ENCODE measurements around the gene TCERG1L. TPM values are rescaled to one million over a fixed set of nuclear protein-coding genes. Genes with fewer than 3 reads are reported as not detected.

The TCERG1L gene
- total RNA-seq, 2 donors from 2014 or later = 0.12 TPM; not detected in 1

GRCh38 chr10:131062621-131063260, 248.8 kb downstream of the TCERG1L start:
- no peaks in the 10 kb centered on the region for H3K4me1 ChIP-seq
- no peaks in the 10 kb centered on the region for H3K36me3 ChIP-seq
- H3K9me3 ChIP-seq = no peaks in the 10 kb centered on the region
- no peak overlapping the region for H3K27ac ChIP-seq
- H3K27me3 ChIP-seq = no peaks in the 10 kb centered on the region
- no peak for TF ChIP-seq CTCF (IDR thresholded peaks at IDR 0.05)
- no peak overlapping the region for H3K4me3 ChIP-seq
- DNase-seq (ENCODE audit: low spot score) = no peak

GRCh38 chr10:131061216-131061615, 250.3 kb downstream of the TCERG1L start:
- no peak overlapping the region for H3K4me3 ChIP-seq
- no peaks in the 10 kb centered on the region for H3K27me3 ChIP-seq
- no peak for TF ChIP-seq CTCF (IDR thresholded peaks at IDR 0.05)
- no peak overlapping the region for H3K27ac ChIP-seq
- DNase-seq (ENCODE audit: low spot score) = no peak
- H3K36me3 ChIP-seq = no peaks in the 10 kb centered on the region
- no peaks in the 10 kb centered on the region for H3K4me1 ChIP-seq
- H3K9me3 ChIP-seq = no peaks in the 10 kb centered on the region

GRCh38 chr10:131059881-131060280, 251.6 kb downstream of the TCERG1L start:
- H3K27me3 ChIP-seq = no peaks in the 10 kb centered on the region
- H3K36me3 ChIP-seq = no peaks in the 10 kb centered on the region
- no peak overlapping the region for H3K4me3 ChIP-seq
- no peaks in the 10 kb centered on the region for H3K9me3 ChIP-seq
- H3K4me1 ChIP-seq = no peaks in the 10 kb centered on the region
- H3K27ac ChIP-seq = no peak overlapping the region
- no peak for TF ChIP-seq CTCF (IDR thresholded peaks at IDR 0.05)
- DNase-seq (ENCODE audit: low spot score) = no peak

- Histone ChIP-seq H3K9me3 (no peaks in the 10 kb centered on the region), H3K27ac (no peak overlapping the region), H3K36me3 (no peaks in the 10 kb centered on the region), H3K27me3 (no peaks in the 10 kb centered on the region), H3K4me1 (no peaks in the 10 kb centered on the region), H3K4me3 (no peak overlapping the region)
- no peak for TF ChIP-seq CTCF (IDR thresholded peaks at IDR 0.05)
- no peak for DNase-seq (ENCODE audit: low spot score)
Observed at GRCh38 chr10:131058799-131059198, 252.7 kb downstream of the TCERG1L start.

GRCh38 chr10:131056781-131057180, 254.7 kb downstream of the TCERG1L start:
- no peak overlapping the region for H3K4me3 ChIP-seq
- H3K27ac ChIP-seq = no peak overlapping the region
- TF ChIP-seq CTCF (IDR thresholded peaks at IDR 0.05) = no peak
- DNase-seq (ENCODE audit: low spot score) = no peak
- no peaks in the 10 kb centered on the region for H3K27me3 ChIP-seq
- no peaks in the 10 kb centered on the region for H3K9me3 ChIP-seq
- H3K36me3 ChIP-seq = no peaks in the 10 kb centered on the region
- no peaks in the 10 kb centered on the region for H3K4me1 ChIP-seq

- DNase-seq (ENCODE audit: low spot score) = no peak
- H3K9me3 ChIP-seq = no peaks in the 10 kb centered on the region
- no peak overlapping the region for H3K4me3 ChIP-seq
- TF ChIP-seq CTCF (IDR thresholded peaks at IDR 0.05) = no peak
- no peak overlapping the region for H3K27ac ChIP-seq
- no peaks in the 10 kb centered on the region for H3K27me3 ChIP-seq
- H3K4me1 ChIP-seq = no peaks in the 10 kb centered on the region
- H3K36me3 ChIP-seq = no peaks in the 10 kb centered on the region
Observed at GRCh38 chr10:131056091-131056579, 255.4 kb downstream of the TCERG1L start.

Measured in right atrium auricular region (tissue), 2 donors.